Chondrocyte (in vitro differentiated cells): ENCODE data around the gene PPFIA2. TPM values are rescaled to one million over a fixed set of nuclear protein-coding genes. Genes with fewer than 3 reads are reported as not detected.

Experiments used
- DNase-seq: peaks from one replicate; pipeline ENCODE4 v3.0.0; 2021; ENCODE audit warnings: mixed read lengths, low spot score
- H3K27ac Mint-ChIP-seq: one replicate; pipeline ENCODE4 v1.8.0; 2021; ENCODE audit warnings: mild to moderate bottlenecking, moderate library complexity, mixed read lengths; ENCODE audit not compliant: unreplicated experiment
- H3K27me3 Mint-ChIP-seq: 2 replicates; pipeline ENCODE4 v1.8.0; 2021; ENCODE audit warnings: low read depth, mixed read lengths
- H3K36me3 Mint-ChIP-seq: 2 replicates; pipeline ENCODE4 v1.8.0; 2021; ENCODE audit warnings: low read depth, mixed read lengths
- H3K4me1 Mint-ChIP-seq: 2 replicates; pipeline ENCODE4 v1.8.0; 2021; ENCODE audit warnings: low read depth, mild to moderate bottlenecking, mixed read lengths
- H3K4me3 Mint-ChIP-seq: one replicate; pipeline ENCODE4 v1.8.0; 2021; ENCODE audit warnings: mild to moderate bottlenecking, moderate library complexity, mixed read lengths; ENCODE audit not compliant: unreplicated experiment
- H3K9me3 Mint-ChIP-seq: 2 replicates; pipeline ENCODE4 v1.8.0; 2021; ENCODE audit warnings: low read depth, mixed read lengths
- total RNA-seq: library from RNA; stranded (reverse); gene quantifications from 3 replicates; pipeline ENCODE4 v1.2.1, GENCODE V29; 2021
- TF ChIP-seq, protein P1 (sequence below): fragments of 200-600 bp; sonication (generic); IDR thresholded peaks from 2 replicates; pipeline ENCODE4 v1.5.0; 2021; ENCODE audit warnings: antibody characterized with exemption, mild to moderate bottlenecking, moderate library complexity

Gene PPFIA2
- total RNA-seq, 1 donor from 2014 or later: not detected

DNA sequence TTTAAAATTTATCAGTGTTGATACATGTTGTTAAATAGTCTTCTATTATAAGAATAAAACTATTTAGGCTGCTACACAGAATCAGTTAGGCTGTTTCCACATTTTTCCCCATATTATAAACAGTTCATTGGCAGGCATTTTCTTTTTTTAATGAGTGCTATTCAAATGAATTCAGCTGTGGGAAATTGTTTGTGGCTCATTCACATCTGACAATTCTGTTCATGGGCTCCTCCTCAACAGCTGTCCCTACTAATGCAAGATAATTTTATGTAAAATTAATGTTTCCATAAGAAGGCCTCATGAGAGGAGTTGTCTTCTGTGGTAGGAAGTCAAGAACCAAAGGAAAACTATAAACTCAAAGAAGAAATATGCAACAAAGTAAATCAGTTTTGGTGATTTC is 218.0 kb downstream of the PPFIA2 start:
- no peaks in the 10 kb centered on the region for H3K36me3 Mint-ChIP-seq
- H3K4me1 Mint-ChIP-seq: no peaks in the 10 kb centered on the region
- DNase-seq: no peak
- H3K9me3 Mint-ChIP-seq: no peaks in the 10 kb centered on the region
- H3K27me3 Mint-ChIP-seq: no peaks in the 10 kb centered on the region
- TF ChIP-seq, protein P1, sequence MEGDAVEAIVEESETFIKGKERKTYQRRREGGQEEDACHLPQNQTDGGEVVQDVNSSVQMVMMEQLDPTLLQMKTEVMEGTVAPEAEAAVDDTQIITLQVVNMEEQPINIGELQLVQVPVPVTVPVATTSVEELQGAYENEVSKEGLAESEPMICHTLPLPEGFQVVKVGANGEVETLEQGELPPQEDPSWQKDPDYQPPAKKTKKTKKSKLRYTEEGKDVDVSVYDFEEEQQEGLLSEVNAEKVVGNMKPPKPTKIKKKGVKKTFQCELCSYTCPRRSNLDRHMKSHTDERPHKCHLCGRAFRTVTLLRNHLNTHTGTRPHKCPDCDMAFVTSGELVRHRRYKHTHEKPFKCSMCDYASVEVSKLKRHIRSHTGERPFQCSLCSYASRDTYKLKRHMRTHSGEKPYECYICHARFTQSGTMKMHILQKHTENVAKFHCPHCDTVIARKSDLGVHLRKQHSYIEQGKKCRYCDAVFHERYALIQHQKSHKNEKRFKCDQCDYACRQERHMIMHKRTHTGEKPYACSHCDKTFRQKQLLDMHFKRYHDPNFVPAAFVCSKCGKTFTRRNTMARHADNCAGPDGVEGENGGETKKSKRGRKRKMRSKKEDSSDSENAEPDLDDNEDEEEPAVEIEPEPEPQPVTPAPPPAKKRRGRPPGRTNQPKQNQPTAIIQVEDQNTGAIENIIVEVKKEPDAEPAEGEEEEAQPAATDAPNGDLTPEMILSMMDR: no peak
- H3K27ac Mint-ChIP-seq: no peak overlapping the region
- no peak overlapping the region for H3K4me3 Mint-ChIP-seq

DNA sequence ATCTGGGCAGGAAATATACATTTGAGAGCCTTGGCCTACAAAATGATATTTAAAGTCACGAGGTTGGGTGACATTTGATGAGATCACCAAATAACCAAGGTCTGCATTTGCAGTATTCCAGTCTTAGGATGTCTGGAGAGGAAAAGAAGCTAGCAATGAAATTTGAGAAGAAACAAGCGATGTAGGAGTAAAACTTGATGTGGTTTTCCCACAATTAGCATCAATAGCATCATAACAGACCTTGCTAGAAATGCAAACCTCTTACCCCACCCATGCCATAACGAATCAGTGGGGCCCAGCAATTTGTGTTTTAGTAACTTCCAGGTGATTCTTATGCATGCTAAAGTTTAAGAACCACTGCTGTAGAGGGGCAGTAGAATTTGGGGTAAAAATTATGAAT is 219.9 kb downstream of the PPFIA2 start:
- Mint-ChIP-seq H3K27ac (no peak overlapping the region), H3K36me3 (no peaks in the 10 kb centered on the region), H3K4me1 (no peaks in the 10 kb centered on the region), H3K9me3 (no peaks in the 10 kb centered on the region), H3K27me3 (peaks cover 3% of the 10 kb centered on the region), H3K4me3 (no peak overlapping the region)
- DNase-seq: no peak
- TF ChIP-seq, protein P1: no peak

GRCh38 chr12:81533054-81533453 is 226.1 kb downstream of the PPFIA2 start:
- peaks cover 6% of the 10 kb centered on the region for H3K27me3 Mint-ChIP-seq
- no peak for DNase-seq
- no peaks in the 10 kb centered on the region for H3K9me3 Mint-ChIP-seq
- TF ChIP-seq, protein P1: no peak
- H3K27ac Mint-ChIP-seq: no peak overlapping the region
- H3K36me3 Mint-ChIP-seq: no peaks in the 10 kb centered on the region
- peaks cover 3% of the 10 kb centered on the region for H3K4me1 Mint-ChIP-seq
- H3K4me3 Mint-ChIP-seq: no peak overlapping the region

- Mint-ChIP-seq H3K27ac (no peak overlapping the region), H3K9me3 (no peaks in the 10 kb centered on the region), H3K36me3 (no peaks in the 10 kb centered on the region), H3K4me1 (peaks cover 3% of the 10 kb centered on the region), H3K4me3 (no peak overlapping the region), H3K27me3 (peaks cover 8% of the 10 kb centered on the region)
- DNase-seq: no peak
- TF ChIP-seq, protein P1: no peak
These were observed 228.8 kb downstream of the PPFIA2 start for GRCh38 chr12:81530352-81530751.

DNA sequence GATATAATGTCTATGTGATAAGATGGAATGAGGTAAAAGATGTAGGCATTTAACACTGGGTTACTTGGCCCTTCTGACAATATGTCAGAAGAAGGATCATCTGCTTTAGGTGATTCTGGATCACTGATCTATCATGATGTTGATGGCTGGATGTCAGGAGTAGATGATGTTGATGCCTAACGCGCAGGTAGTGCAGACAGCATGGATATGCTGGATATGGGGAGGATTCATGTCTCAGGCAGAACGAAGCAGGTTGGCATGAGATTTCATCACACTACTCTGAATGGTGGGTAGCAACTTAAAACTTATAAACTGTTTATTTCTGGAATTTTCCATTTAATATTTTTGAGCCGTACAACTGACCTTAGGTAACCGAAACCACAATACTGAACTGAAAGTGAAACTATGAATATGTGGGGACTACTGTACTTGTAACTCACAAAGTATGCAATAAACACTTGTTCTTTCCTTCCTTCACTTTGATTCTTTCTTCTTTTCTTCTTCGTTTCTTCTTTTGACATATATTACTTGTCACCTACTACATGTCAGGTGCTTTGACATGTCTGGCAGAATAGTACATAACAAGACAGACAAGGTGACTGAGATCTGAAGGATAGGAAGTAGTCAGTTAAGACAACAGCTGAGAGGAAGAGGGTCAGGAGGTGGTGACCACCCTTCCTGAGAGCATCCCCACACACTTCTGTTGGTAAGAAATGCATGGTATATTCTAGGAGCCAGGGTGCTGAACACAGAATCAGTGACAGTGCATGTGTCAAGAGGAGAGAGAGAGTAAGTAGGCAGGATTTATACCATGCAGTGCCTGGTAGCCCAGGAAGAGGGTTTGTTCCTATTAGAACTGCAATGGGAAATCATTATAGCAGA is 238.8 kb downstream of the PPFIA2 start:
- Mint-ChIP-seq H3K36me3 (no peaks in the 10 kb centered on the region), H3K9me3 (no peaks in the 10 kb centered on the region), H3K27me3 (peaks cover 8% of the 10 kb centered on the region), H3K4me3 (no peak overlapping the region), H3K27ac (no peak overlapping the region), H3K4me1 (no peaks in the 10 kb centered on the region)
- no peak for DNase-seq
- TF ChIP-seq, protein P1: no peak
